GM12878 (cell line): Measurements from ENCODE around the gene NACA. TPM values are rescaled to one million over a fixed set of nuclear protein-coding genes. Genes with fewer than 3 reads are reported as not detected.
A peak's percentile ranks its signal among the peaks of the same experiment; 100 is the strongest.

Experiments used
- ATAC-seq: fragments of 200-7000 bp; cut with Tn5 transposase; 3 replicates; pipeline ENCODE4 v1.9.1; 2020; ENCODE audit warnings: mild to moderate bottlenecking, moderate library complexity
- BruUV-seq: library from RNA; stranded (reverse); fragments of 400-500 nt; replicated peaks from 2 replicates; lab custom pipeline; 2021; lab: Mats Ljungman, UMichigan
- CTCF ChIA-PET: fragments of 300-600 bp; sonication (Branson Sonifier 250); formaldehyde crosslinking; extraction: SDS; loops from one replicate; lab custom pipeline; 2021; ENCODE audit warnings: inconsistent platforms; lab: Yijun Ruan, JAX
- POLR2A ChIA-PET: fragments of 350-600 bp; formaldehyde crosslinking; extraction: SDS; loops from one replicate; lab custom pipeline; 2021; ENCODE audit warnings: inconsistent platforms; lab: Charles Lee
- RAD21 ChIA-PET: fragments of 300-600 bp; sonication (Branson Sonifier 250); formaldehyde crosslinking; loops from one replicate; lab custom pipeline; 2023; ENCODE audit warnings: antibody characterized with exemption; ENCODE audit not compliant: unreplicated experiment; lab: Charles Lee
- SMC1A ChIA-PET: fragments of 300-600 bp; sonication (Branson Sonifier 250); formaldehyde crosslinking; loops from one replicate; lab custom pipeline; 2023; ENCODE audit not compliant: unreplicated experiment, uncharacterized antibody; lab: Charles Lee
- DNase-seq: peaks from one replicate; pipeline ENCODE4 v3.0.0-alpha.2; 2011; ENCODE audit warnings: low read depth, low spot score
- FAIRE-seq: peaks from 3 replicates; lab custom pipeline; 2011; peaks lifted over from hg19 to GRCh38; lab: Jason Lieb, UNC
- H2AFZ ChIP-seq: 2 replicates; pipeline ENCODE4 v1.6.0; 2011; ENCODE audit warnings: low read depth, low read length, control low read depth; ENCODE audit not compliant: control insufficient read depth
- H3K27ac ChIP-seq: 2 replicates; pipeline ENCODE4 v1.5.1; 2011; ENCODE audit warnings: control low read depth; ENCODE audit not compliant: control insufficient read depth, insufficient read depth
- H3K27me3 ChIP-seq, 2 experiments: replicated peaks in 1 of 2; 2 replicates each; pipeline versions ENCODE4 v1.6.0 to v1.6.1; 2011; ENCODE audit warnings: low read length in 1 of 2; ENCODE audit not compliant: control insufficient read depth in 2 of 2, insufficient read depth in 2 of 2
- H3K36me3 ChIP-seq, 2 experiments: 2 replicates each; pipeline ENCODE4 v1.5.1; 2011; ENCODE audit warnings: low read length in 1 of 2; ENCODE audit not compliant: control insufficient read depth in 2 of 2, insufficient read depth in 2 of 2
- H3K4me1 ChIP-seq: 2 replicates; pipeline ENCODE4 v1.6.1; 2011; ENCODE audit warnings: mild to moderate bottlenecking, low read length, moderate library complexity, mixed read lengths; ENCODE audit not compliant: control insufficient read depth, insufficient read depth
- H3K4me2 ChIP-seq: 2 replicates; pipeline ENCODE4 v1.6.0; 2011; ENCODE audit warnings: control low read depth; ENCODE audit not compliant: control insufficient read depth, insufficient read depth
- H3K4me3 ChIP-seq: fragments of 200-600 bp; sonication (generic); 2 replicates; pipeline ENCODE4 v1.5.1; 2016
- H3K79me2 ChIP-seq: 2 replicates; pipeline ENCODE4 v1.6.0; 2011; ENCODE audit warnings: low read length; ENCODE audit not compliant: control insufficient read depth, insufficient read depth
- H3K9ac ChIP-seq: 2 replicates; pipeline ENCODE4 v1.8.0; 2011; ENCODE audit warnings: low read length, control low read depth, mixed read lengths; ENCODE audit not compliant: control insufficient read depth, insufficient read depth
- H3K9me3 ChIP-seq: replicated peaks from 3 replicates; pipeline ENCODE4 v1.5.1; 2011; ENCODE audit warnings: mild to moderate bottlenecking, low read length; ENCODE audit not compliant: control insufficient read depth, insufficient read depth
- H4K20me1 ChIP-seq: 2 replicates; pipeline ENCODE4 v1.6.0; 2011; ENCODE audit not compliant: control insufficient read depth, insufficient read depth
- CEBPB ChIP-seq, 2 experiments: fragments of 150-350 bp in 1 of 2; IDR thresholded peaks; 2 replicates each; pipeline ENCODE4 v1.6.1; 2012 to 2014; ENCODE audit warnings: low read depth in 2 of 2, low read length in 2 of 2, borderline replicate concordance in 1 of 2, inconsistent platforms in 1 of 2
- ELK1 ChIP-seq: IDR thresholded peaks from 2 replicates; pipeline ENCODE4 v1.6.1; 2012; ENCODE audit warnings: low read depth, low read length, improper control_type of control experiment
- KLF5 ChIP-seq: fragments of 450-650 bp; IDR thresholded peaks from 2 replicates; pipeline ENCODE4 v1.6.1; 2014; ENCODE audit warnings: mild to moderate bottlenecking; ENCODE audit not compliant: partially characterized antibody
- NBN ChIP-seq: fragments of 450-650 bp; IDR thresholded peaks from 2 replicates; pipeline ENCODE4 v1.6.1; 2016
- NR2C2 ChIP-seq: IDR thresholded peaks from 2 replicates; pipeline ENCODE4 v1.6.1; 2011; ENCODE audit warnings: borderline replicate concordance, low read depth; ENCODE audit not compliant: control insufficient read depth, insufficient read length
- NRF1 ChIP-seq: conservative IDR thresholded peaks from 2 replicates; pipeline ENCODE4 v1.6.1; 2011; ENCODE audit warnings: mild to moderate bottlenecking, low read depth, low read length, improper control_type of control experiment
- POLR2AphosphoS5 ChIP-seq: IDR thresholded peaks from 2 replicates; pipeline ENCODE4 v1.6.1; 2011; ENCODE audit warnings: mild to moderate bottlenecking, low read length, inconsistent platforms
- SMAD5 ChIP-seq: IDR thresholded peaks from 2 replicates; pipeline ENCODE4 v1.6.1; 2016; ENCODE audit warnings: antibody characterized with exemption, low read depth
- SUZ12 ChIP-seq: fragments of 200-600 bp; sonication (generic); IDR thresholded peaks from one replicate; pipeline ENCODE4 v1.6.1; 2018; ENCODE audit warnings: antibody characterized with exemption, mild to moderate bottlenecking; ENCODE audit not compliant: unreplicated experiment
- ZNF24 ChIP-seq: fragments of 450-650 bp; IDR thresholded peaks from 2 replicates; pipeline ENCODE4 v1.6.1; 2017; ENCODE audit warnings: antibody characterized with exemption, mild to moderate bottlenecking
- ZZZ3 ChIP-seq: IDR thresholded peaks from 2 replicates; pipeline ENCODE4 v1.6.1; 2011; ENCODE audit warnings: low read depth; ENCODE audit not compliant: control insufficient read depth, insufficient read length
- WGBS: methylation state at CpG from one replicate; pipeline ENCODE4 v1.1.6; 2016; ENCODE audit warnings: low lambda C conversion rate; ENCODE audit not compliant: insufficient replicate concordance, insufficient coverage; ENCODE audit errors: missing lambda C conversion rate; 5-methylcytosine and 5-hydroxymethylcytosine counted together
- in situ Hi-C: fragments of 300-500 bp; cut with MboI; formaldehyde crosslinking; loops from 9 replicates; pipeline ENCODE4 v1.14.3; 2018; ENCODE audit warnings: mixed read lengths
- intact Hi-C: fragments of 100-400 bp; cut with micrococcal nuclease; formaldehyde crosslinking; loops from one replicate; pipeline ENCODE4 v1.14.2; 2022; ENCODE audit not compliant: unreplicated experiment
- polyA plus RNA-seq, 11 experiments: library from polyadenylated mRNA; depleted of rRNA in 4 of 11; unstranded in 6 of 11; stranded (reverse) in 5 of 11; fragments of >200 nt; fragmentation: Nextera tagmentation in 4 of 11; fragmentation: Illumina TruSeq in 1 of 11; extraction: Ambion mirVana in 4 of 11; extraction: Trizol in 1 of 11; gene quantifications; 1 replicate in 1 of 11; 2 replicates in 10 of 11; pipeline versions ENCODE4 v1.2.1 to v1.2.3, GENCODE V29; 2011 to 2016; ENCODE audit warnings: inconsistent platforms in 2 of 11, missing spikeins in 2 of 11, low read depth in 1 of 11
- total RNA-seq, 4 experiments: library from RNA; depleted of rRNA in 3 of 4; stranded (reverse); fragments of >200 nt in 3 of 4; fragmentation: Illumina TruSeq in 1 of 4; extraction: Trizol in 1 of 4; gene quantifications; 2 replicates each; pipeline versions ENCODE4 v1.2.1 to v1.2.3, GENCODE V29; 2013 to 2021
- TF ChIP-seq, protein P1 (sequence below): fragments of 450-650 bp; conservative IDR thresholded peaks from 2 replicates; pipeline ENCODE4 v1.6.1; 2017; ENCODE audit warnings: mild to moderate bottlenecking, moderate library complexity
- TF ChIP-seq, protein P2 (sequence below): IDR thresholded peaks from 2 replicates; pipeline ENCODE4 v1.6.1; 2012; ENCODE audit warnings: improper control_type of control experiment, low read depth, low read length; ENCODE audit not compliant: insufficient replicate concordance

The NACA gene
- total and polyA plus RNA-seq, 10 of the 15 experiments (the other 5 are each of a cell fraction or from before 2014, with no cell fraction given), result 1,181 to 2,782 (median 1,905) TPM

GRCh38 chr12:56718149-56718548 is 7.0 kb downstream of the NACA start (continued):
- TF ChIP-seq NRF1, result no peak
- no peak for TF ChIP-seq NBN
- no peak for TF ChIP-seq ELK1
- no peak for TF ChIP-seq NR2C2

GRCh38 chr12:56716933-56717880 is 7.9 kb downstream of the NACA start:
- POLR2A ChIA-PET, result interaction anchor here (0.6 to 1.7 kb wide), 6 partner anchors 9 to 116 kb away, joined by 3 to 9 read pairs (median 4); no protein-coding TSS in a partner anchor
- Histone ChIP-seq H3K9me3 (no peaks in the 10 kb centered on the region), H4K20me1 (peaks cover 35% of the 10 kb centered on the region), H3K27ac (peak overlapping the region; percentile 50), H3K79me2 (peaks cover 68% of the 10 kb centered on the region), H2AFZ (no peak overlapping the region), H3K9ac (no peak overlapping the region), H3K36me3 (peaks cover 29 to 45% of the 10 kb centered on the region in 2 experiments), H3K27me3 (no peaks in the 10 kb centered on the region), H3K4me1 (peaks cover 35% of the 10 kb centered on the region), H3K4me2 (0 out of 2 replicates have a peak overlapping the region, but pooled peaks have one; percentile 17), H3K4me3 (0 out of 2 replicates have a peak overlapping the region, but pooled peaks have one; percentile 11)
- FAIRE-seq (no peak), DNase-seq (no peak), ATAC-seq (no peak)
- in situ Hi-C loops, result no loop called here
- RAD21 ChIA-PET, result interaction anchor here (0.6 to 1.6 kb wide), 3 partner anchors 37 to 316 kb away, joined by 3 to 4 read pairs (median 4); no protein-coding TSS in a partner anchor
- CTCF ChIA-PET, result interaction anchor here (0.7 to 0.9 kb wide), 3 partner anchors 33 to 271 kb away, joined by 3 read pairs; no protein-coding TSS in a partner anchor
- 78% methylated on average over 3 of the region's 4 CpGs for WGBS
- intact Hi-C loops, result no loop called here
- SMC1A ChIA-PET, result interaction anchor here (0.6 to 1.0 kb wide), 2 partner anchors 28 to 93 kb away, joined by 3 read pairs; no protein-coding TSS in a partner anchor
- no TSS peak for BruUV-seq
- no peak for TF ChIP-seq SUZ12
- TF ChIP-seq CEBPB (IDR thresholded peaks at IDR 0.05; ENCODE audit: borderline replicate concordance in 1 of 2, low read depth in 2 of 2, low read length in 2 of 2), result no peak
- TF ChIP-seq, protein P1, sequence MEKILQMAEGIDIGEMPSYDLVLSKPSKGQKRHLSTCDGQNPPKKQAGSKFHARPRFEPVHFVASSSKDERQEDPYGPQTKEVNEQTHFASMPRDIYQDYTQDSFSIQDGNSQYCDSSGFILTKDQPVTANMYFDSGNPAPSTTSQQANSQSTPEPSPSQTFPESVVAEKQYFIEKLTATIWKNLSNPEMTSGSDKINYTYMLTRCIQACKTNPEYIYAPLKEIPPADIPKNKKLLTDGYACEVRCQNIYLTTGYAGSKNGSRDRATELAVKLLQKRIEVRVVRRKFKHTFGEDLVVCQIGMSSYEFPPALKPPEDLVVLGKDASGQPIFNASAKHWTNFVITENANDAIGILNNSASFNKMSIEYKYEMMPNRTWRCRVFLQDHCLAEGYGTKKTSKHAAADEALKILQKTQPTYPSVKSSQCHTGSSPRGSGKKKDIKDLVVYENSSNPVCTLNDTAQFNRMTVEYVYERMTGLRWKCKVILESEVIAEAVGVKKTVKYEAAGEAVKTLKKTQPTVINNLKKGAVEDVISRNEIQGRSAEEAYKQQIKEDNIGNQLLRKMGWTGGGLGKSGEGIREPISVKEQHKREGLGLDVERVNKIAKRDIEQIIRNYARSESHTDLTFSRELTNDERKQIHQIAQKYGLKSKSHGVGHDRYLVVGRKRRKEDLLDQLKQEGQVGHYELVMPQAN, result no peak
- TF ChIP-seq SMAD5, result no peak
- no peak for TF ChIP-seq ZNF24
- no peak for TF ChIP-seq KLF5
- no peak for TF ChIP-seq POLR2AphosphoS5
- TF ChIP-seq, protein P2, sequence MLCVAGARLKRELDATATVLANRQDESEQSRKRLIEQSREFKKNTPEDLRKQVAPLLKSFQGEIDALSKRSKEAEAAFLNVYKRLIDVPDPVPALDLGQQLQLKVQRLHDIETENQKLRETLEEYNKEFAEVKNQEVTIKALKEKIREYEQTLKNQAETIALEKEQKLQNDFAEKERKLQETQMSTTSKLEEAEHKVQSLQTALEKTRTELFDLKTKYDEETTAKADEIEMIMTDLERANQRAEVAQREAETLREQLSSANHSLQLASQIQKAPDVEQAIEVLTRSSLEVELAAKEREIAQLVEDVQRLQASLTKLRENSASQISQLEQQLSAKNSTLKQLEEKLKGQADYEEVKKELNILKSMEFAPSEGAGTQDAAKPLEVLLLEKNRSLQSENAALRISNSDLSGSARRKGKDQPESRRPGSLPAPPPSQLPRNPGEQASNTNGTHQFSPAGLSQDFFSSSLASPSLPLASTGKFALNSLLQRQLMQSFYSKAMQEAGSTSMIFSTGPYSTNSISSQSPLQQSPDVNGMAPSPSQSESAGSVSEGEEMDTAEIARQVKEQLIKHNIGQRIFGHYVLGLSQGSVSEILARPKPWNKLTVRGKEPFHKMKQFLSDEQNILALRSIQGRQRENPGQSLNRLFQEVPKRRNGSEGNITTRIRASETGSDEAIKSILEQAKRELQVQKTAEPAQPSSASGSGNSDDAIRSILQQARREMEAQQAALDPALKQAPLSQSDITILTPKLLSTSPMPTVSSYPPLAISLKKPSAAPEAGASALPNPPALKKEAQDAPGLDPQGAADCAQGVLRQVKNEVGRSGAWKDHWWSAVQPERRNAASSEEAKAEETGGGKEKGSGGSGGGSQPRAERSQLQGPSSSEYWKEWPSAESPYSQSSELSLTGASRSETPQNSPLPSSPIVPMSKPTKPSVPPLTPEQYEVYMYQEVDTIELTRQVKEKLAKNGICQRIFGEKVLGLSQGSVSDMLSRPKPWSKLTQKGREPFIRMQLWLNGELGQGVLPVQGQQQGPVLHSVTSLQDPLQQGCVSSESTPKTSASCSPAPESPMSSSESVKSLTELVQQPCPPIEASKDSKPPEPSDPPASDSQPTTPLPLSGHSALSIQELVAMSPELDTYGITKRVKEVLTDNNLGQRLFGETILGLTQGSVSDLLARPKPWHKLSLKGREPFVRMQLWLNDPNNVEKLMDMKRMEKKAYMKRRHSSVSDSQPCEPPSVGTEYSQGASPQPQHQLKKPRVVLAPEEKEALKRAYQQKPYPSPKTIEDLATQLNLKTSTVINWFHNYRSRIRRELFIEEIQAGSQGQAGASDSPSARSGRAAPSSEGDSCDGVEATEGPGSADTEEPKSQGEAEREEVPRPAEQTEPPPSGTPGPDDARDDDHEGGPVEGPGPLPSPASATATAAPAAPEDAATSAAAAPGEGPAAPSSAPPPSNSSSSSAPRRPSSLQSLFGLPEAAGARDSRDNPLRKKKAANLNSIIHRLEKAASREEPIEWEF, result no peak
- no peak for TF ChIP-seq ZZZ3
